ENCODE results near the gene EIF4G3.

EIF4G3 gene

DNA sequence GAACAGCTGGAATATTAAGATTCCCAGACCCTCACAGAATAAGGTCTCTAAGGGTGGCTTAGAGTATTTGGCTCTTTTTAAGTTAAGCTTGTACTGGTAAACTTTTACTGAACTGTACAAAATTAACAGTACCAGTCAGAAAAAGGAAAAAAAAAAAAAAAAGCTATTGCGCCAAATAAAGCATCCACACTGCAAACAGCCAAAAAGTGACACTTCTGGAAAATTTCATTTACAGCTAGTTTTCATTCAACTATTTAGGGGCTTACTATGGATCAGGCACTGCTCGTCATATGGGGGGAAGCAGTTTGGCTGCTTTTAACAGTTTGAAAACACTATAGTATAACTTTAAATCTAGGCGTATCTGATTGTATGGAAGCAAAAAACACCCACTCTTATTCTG is 139.6 kb downstream of the EIF4G3 start:
- no peak for TF ChIP-seq CTCF (IDR thresholded peaks at IDR 0.05)
- no peak overlapping the region for H3K27ac ChIP-seq
- H3K36me3 ChIP-seq: no peaks in the 10 kb centered on the region
- H3K4me3 ChIP-seq (ENCODE audit: low read depth in 1 of 2, low read length in 1 of 2): no peak overlapping the region
- no peaks in the 10 kb centered on the region for H3K9me3 ChIP-seq
- no peaks in the 10 kb centered on the region for H3K27me3 ChIP-seq
- H3K4me1 ChIP-seq (ENCODE audit: control insufficient read depth in 1 of 2, insufficient read depth in 1 of 2, low read depth in 1 of 2, low read length in 1 of 2): peaks cover 0 to 2% of the 10 kb centered on the region in 2 experiments

DNA sequence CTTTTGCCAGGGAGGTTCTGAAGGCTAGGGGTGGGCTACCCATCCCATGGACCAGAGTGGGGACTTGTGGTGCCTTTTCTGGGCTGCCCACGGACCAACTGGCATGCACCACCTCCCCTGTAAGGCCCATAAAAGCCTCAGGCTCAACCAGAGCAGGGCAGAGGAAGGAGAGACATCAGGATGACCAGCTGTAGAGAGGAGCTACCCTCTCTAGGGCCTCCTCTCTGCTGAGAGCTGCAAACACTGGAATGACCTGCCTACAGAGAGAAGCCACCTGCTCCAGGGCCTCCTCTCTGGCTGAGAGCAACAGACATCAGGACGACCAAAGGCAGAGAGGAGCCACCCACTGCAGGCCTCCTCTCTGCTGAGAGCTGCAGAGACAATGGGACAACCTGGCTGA is 140.9 kb downstream of the EIF4G3 start:
- H3K9me3 ChIP-seq: no peaks in the 10 kb centered on the region
- no peaks in the 10 kb centered on the region for H3K4me1 ChIP-seq (ENCODE audit: control insufficient read depth in 1 of 2, insufficient read depth in 1 of 2, low read depth in 1 of 2, low read length in 1 of 2)
- no peaks in the 10 kb centered on the region for H3K36me3 ChIP-seq
- no peak for TF ChIP-seq CTCF (IDR thresholded peaks at IDR 0.05)
- H3K4me3 ChIP-seq (ENCODE audit: low read depth in 1 of 2, low read length in 1 of 2): no peak overlapping the region
- H3K27ac ChIP-seq: no peak overlapping the region
- no peaks in the 10 kb centered on the region for H3K27me3 ChIP-seq

- Histone ChIP-seq H3K9me3 (no peaks in the 10 kb centered on the region), H3K27ac (no peak overlapping the region), H3K4me3 (ENCODE audit: low read depth in 1 of 2, low read length in 1 of 2) (no peak overlapping the region), H3K27me3 (no peaks in the 10 kb centered on the region), H3K36me3 (no peaks in the 10 kb centered on the region), H3K4me1 (ENCODE audit: control insufficient read depth in 1 of 2, insufficient read depth in 1 of 2, low read depth in 1 of 2, low read length in 1 of 2) (no peaks in the 10 kb centered on the region)
- no peak for TF ChIP-seq CTCF (IDR thresholded peaks at IDR 0.05)
Observed at GRCh38 chr1:21034725-21035628, 141.7 kb downstream of the EIF4G3 start.

- H3K9me3 ChIP-seq: no peaks in the 10 kb centered on the region
- no peak overlapping the region for H3K4me3 ChIP-seq (ENCODE audit: low read depth in 1 of 2, low read length in 1 of 2)
- H3K36me3 ChIP-seq: no peaks in the 10 kb centered on the region
- H3K4me1 ChIP-seq (ENCODE audit: control insufficient read depth in 1 of 2, insufficient read depth in 1 of 2, low read depth in 1 of 2, low read length in 1 of 2): no peaks in the 10 kb centered on the region
- no peak overlapping the region for H3K27ac ChIP-seq
- no peak for TF ChIP-seq CTCF (IDR thresholded peaks at IDR 0.05)
- H3K27me3 ChIP-seq: no peaks in the 10 kb centered on the region
Observed at GRCh38 chr1:21032741-21033140, 144.0 kb downstream of the EIF4G3 start.

DNA sequence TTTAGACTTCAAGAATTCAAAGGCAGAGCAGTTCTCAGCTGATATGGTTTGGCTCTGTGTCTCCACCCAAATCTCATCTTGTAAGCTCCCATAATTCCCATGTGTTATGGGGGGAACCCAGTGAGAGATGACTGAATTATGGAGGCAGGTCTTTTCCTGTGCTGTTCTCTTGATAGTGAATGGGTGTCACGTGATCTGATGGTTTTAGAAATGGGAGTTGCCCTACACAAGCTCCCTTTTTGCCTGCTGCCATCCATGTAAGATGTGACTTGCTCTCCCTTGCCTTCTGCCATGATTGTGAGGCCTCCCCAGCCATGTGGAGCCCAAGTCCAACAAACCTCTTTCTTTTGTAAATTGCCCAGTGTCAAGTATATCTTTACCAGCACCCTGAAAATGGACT is 146.5 kb downstream of the EIF4G3 start:
- Histone ChIP-seq H3K9me3 (no peaks in the 10 kb centered on the region), H3K4me3 (ENCODE audit: low read depth in 1 of 2, low read length in 1 of 2) (no peak overlapping the region), H3K27ac (no peak overlapping the region), H3K27me3 (no peaks in the 10 kb centered on the region), H3K4me1 (ENCODE audit: control insufficient read depth in 1 of 2, insufficient read depth in 1 of 2, low read depth in 1 of 2, low read length in 1 of 2) (no peaks in the 10 kb centered on the region), H3K36me3 (no peaks in the 10 kb centered on the region)
- TF ChIP-seq CTCF (IDR thresholded peaks at IDR 0.05): no peak
